Measurements from ENCODE around the gene ERBB2. TPM values are rescaled to one million over a fixed set of nuclear protein-coding genes. Genes with fewer than 3 reads are reported as not detected.
"Not testable (repeated sequence)": the region's sequence is repeated elsewhere in the genome, so short reads cannot be mapped to it uniquely, and the experiment has no call there.

The ERBB2 gene
- total RNA-seq, 4 donors from 2014 or later: 11.8 to 98.8 (median 44.6) TPM

- no peak for DNase-seq
Observed at GRCh38 chr17:39746145-39746461, 46.2 kb downstream of the ERBB2 start.

GRCh38 chr17:39747745-39748144 lies 47.9 kb downstream of the ERBB2 start:
- H3K9me3 ChIP-seq: no peaks in the 10 kb centered on the region
- intact Hi-C loops (cut with DNase I; ENCODE audit: low total_unique reads): no loop called here
- DNase-seq: no peak
- H3K36me3 ChIP-seq: no peaks in the 10 kb centered on the region
- TF ChIP-seq POLR2A (IDR thresholded peaks at IDR 0.05) (no peak), CTCF (IDR thresholded peaks at IDR 0.05) (no peak)
- no peak overlapping the region for H3K27ac ChIP-seq
- no peaks in the 10 kb centered on the region for H3K4me1 ChIP-seq
- no peaks in the 10 kb centered on the region for H3K27me3 ChIP-seq
- H3K4me3 ChIP-seq: no peak overlapping the region

More at GRCh38 chr17:39746145-39746461, 46.2 kb downstream of the ERBB2 start:
- TF ChIP-seq POLR2A (IDR thresholded peaks at IDR 0.05) (no peak), CTCF (IDR thresholded peaks at IDR 0.05) (no peak)
- no peaks in the 10 kb centered on the region for H3K9me3 ChIP-seq
- no peaks in the 10 kb centered on the region for H3K4me1 ChIP-seq
- H3K36me3 ChIP-seq: no peaks in the 10 kb centered on the region
- H3K4me3 ChIP-seq: peak overlapping the region; percentile 25 to 37
- H3K27me3 ChIP-seq: no peaks in the 10 kb centered on the region
- intact Hi-C loops (cut with DNase I; ENCODE audit: low total_unique reads): no loop called here
- peak overlapping the region in 1 of 2 donors; percentile 79 for H3K27ac ChIP-seq

- H3K27me3 ChIP-seq; H3K4me1 ChIP-seq; H3K4me3 ChIP-seq; H3K27ac ChIP-seq; H3K9me3 ChIP-seq; DNase-seq; H3K36me3 ChIP-seq; intact Hi-C loops (cut with DNase I; ENCODE audit: low total_unique reads): not testable (repeated sequence)
Observed at GRCh38 chr17:39748444-39749034, 48.7 kb downstream of the ERBB2 start.

GRCh38 chr17:39750131-39751015 lies 50.5 kb downstream of the ERBB2 start:
- H3K27me3 ChIP-seq: no peaks in the 10 kb centered on the region
- no peaks in the 10 kb centered on the region for H3K36me3 ChIP-seq
- no peak overlapping the region for H3K27ac ChIP-seq
- no peak for DNase-seq
- TF ChIP-seq CTCF (IDR thresholded peaks at IDR 0.05) (no peak), POLR2A (IDR thresholded peaks at IDR 0.05) (no peak)
- no peak overlapping the region for H3K4me3 ChIP-seq
- no peaks in the 10 kb centered on the region for H3K4me1 ChIP-seq
- no peaks in the 10 kb centered on the region for H3K9me3 ChIP-seq
- intact Hi-C loops (cut with DNase I; ENCODE audit: low total_unique reads): loop anchor here (5.0 kb wide), 1 partner anchor 128 kb away; no protein-coding TSS in a partner anchor

- Histone ChIP-seq H3K4me3 (no peak overlapping the region), H3K27ac (no peak overlapping the region), H3K27me3 (no peaks in the 10 kb centered on the region), H3K9me3 (no peaks in the 10 kb centered on the region), H3K4me1 (no peaks in the 10 kb centered on the region), H3K36me3 (no peaks in the 10 kb centered on the region)
- TF ChIP-seq POLR2A (IDR thresholded peaks at IDR 0.05) (no peak), CTCF (IDR thresholded peaks at IDR 0.05) (no peak)
- intact Hi-C loops (cut with DNase I; ENCODE audit: low total_unique reads): loop anchor here (5.0 kb wide), 1 partner anchor 129 kb away; no protein-coding TSS in a partner anchor
- no peak for DNase-seq
Observed at GRCh38 chr17:39751016-39751543, 51.2 kb downstream of the ERBB2 start.
